B cell (primary cell): ENCODE results near the gene DAB2IP. TPM values are rescaled to one million over a fixed set of nuclear protein-coding genes. Genes with fewer than 3 reads are reported as not detected.

Experiments
- ATAC-seq: fragments of 200-7000 bp; cut with Tn5 transposase; one replicate; pipeline ENCODE4 v1.10.0; 2021; ENCODE audit warnings: low read depth, mild to moderate bottlenecking, moderate number of reproducible peaks, moderate library complexity
- CTCF ChIA-PET: fragments of 350-600 bp; sonication (Branson Sonifier 250); formaldehyde crosslinking; loops from one replicate; lab custom pipeline; 2021; ENCODE audit warnings: antibody characterized with exemption, inconsistent platforms; lab: Charles Lee
- POLR2A ChIA-PET: fragments of 350-600 bp; sonication (Branson Sonifier 250); formaldehyde crosslinking; loops from one replicate; lab custom pipeline; 2021; ENCODE audit warnings: antibody characterized with exemption; lab: Charles Lee
- DNase-seq: peaks from one replicate; pipeline ENCODE4 v3.0.0; 2013
- H2AFZ ChIP-seq: 2 replicates; pipeline ENCODE4 v1.6.1; 2012; ENCODE audit warnings: mild to moderate bottlenecking, low read depth, low read length; ENCODE audit not compliant: insufficient read depth, poor library complexity, severe bottlenecking
- H3K27ac ChIP-seq, 2 donors: 1 replicate in 1 of 2; 2 replicates in 1 of 2; pipeline ENCODE4 v1.5.1; 2012 to 2013; ENCODE audit warnings: low read length in 2 of 2, mild to moderate bottlenecking in 2 of 2, moderate library complexity in 1 of 2
- H3K27me3 ChIP-seq, 4 experiments: fragments of 200-600 bp in 1 of 4; sonication (generic) in 1 of 4; replicated peaks in 1 of 4; 1 replicate in 2 of 4; 2 replicates in 2 of 4; pipeline versions ENCODE4 v1.6.1 to v1.7.0; 2013 to 2016; ENCODE audit warnings: low read length in 3 of 4, mild to moderate bottlenecking in 2 of 4, mixed read lengths in 1 of 4, moderate library complexity in 1 of 4; ENCODE audit not compliant: insufficient read depth in 4 of 4, control insufficient read depth in 3 of 4; ENCODE audit errors: control extremely low read depth in 1 of 4
- H3K36me3 ChIP-seq, 2 experiments: replicated peaks in 1 of 2; 1 replicate in 1 of 2; 2 replicates in 1 of 2; pipeline versions ENCODE4 v1.6.1 to v1.7.1; 2013; ENCODE audit warnings: low read length in 1 of 2; ENCODE audit not compliant: insufficient read depth in 2 of 2, control insufficient read depth in 1 of 2; ENCODE audit errors: control extremely low read depth in 1 of 2, extremely low read depth in 1 of 2
- H3K4me1 ChIP-seq, 2 donors: fragments of 200-600 bp in 1 of 2; sonication (generic) in 1 of 2; 1 replicate in 1 of 2; 2 replicates in 1 of 2; pipeline versions ENCODE4 v1.5.1 to v1.6.1; 2013 to 2017; ENCODE audit warnings: low read length in 2 of 2; ENCODE audit not compliant: control insufficient read depth in 2 of 2, insufficient read depth in 2 of 2
- H3K4me2 ChIP-seq: replicated peaks from 2 replicates; pipeline ENCODE3; 2012; ENCODE audit warnings: mild to moderate bottlenecking, low read depth, low read length; ENCODE audit not compliant: poor library complexity, severe bottlenecking
- H3K4me3 ChIP-seq, 5 experiments: fragments of 200-600 bp in 1 of 5; sonication (generic) in 1 of 5; 1 replicate in 3 of 5; 2 replicates in 2 of 5; pipeline versions ENCODE4 v1.5.1 to v1.7.0; 2011 to 2016; ENCODE audit warnings: low read length in 4 of 5, mild to moderate bottlenecking in 4 of 5, low read depth in 2 of 5, control low read depth in 1 of 5, moderate library complexity in 1 of 5; ENCODE audit not compliant: insufficient read depth in 1 of 5; ENCODE audit errors: control extremely low read depth in 1 of 5, extremely low read depth in 1 of 5
- H3K79me2 ChIP-seq: fragments of 200-600 bp; sonication (generic); one replicate; pipeline ENCODE4 v1.6.0; 2016; ENCODE audit warnings: low read length; ENCODE audit not compliant: control insufficient read depth, insufficient read depth
- H3K9ac ChIP-seq: fragments of 200-600 bp; sonication (generic); 2 replicates; pipeline ENCODE4 v1.6.1; 2017; ENCODE audit warnings: mild to moderate bottlenecking, low read length, moderate library complexity
- H3K9me3 ChIP-seq, 3 donors: one replicate each; pipeline versions ENCODE4 v1.6.1 to v1.7.1; 2013; ENCODE audit warnings: low read length in 2 of 3; ENCODE audit not compliant: control insufficient read depth in 2 of 3, insufficient read depth in 1 of 3; ENCODE audit errors: control extremely low read depth in 1 of 3
- H4K20me1 ChIP-seq: 2 replicates; pipeline ENCODE4 v1.6.0; 2012; ENCODE audit warnings: mild to moderate bottlenecking, low read length; ENCODE audit not compliant: insufficient read depth, control insufficient read depth, poor library complexity, severe bottlenecking
- H3K27ac Mint-ChIP-seq: one replicate; pipeline ENCODE4 v1.8.0; 2021; ENCODE audit warnings: mixed read lengths
- H3K27me3 Mint-ChIP-seq: one replicate; pipeline ENCODE4 v1.8.0; 2021; ENCODE audit warnings: mixed read lengths
- H3K4me1 Mint-ChIP-seq: one replicate; pipeline ENCODE4 v1.8.0; 2021; ENCODE audit warnings: mixed read lengths
- H3K4me3 Mint-ChIP-seq: one replicate; pipeline ENCODE4 v1.8.0; 2021; ENCODE audit warnings: mixed read lengths
- H3K9me3 Mint-ChIP-seq: one replicate; pipeline ENCODE4 v1.8.0; 2022; ENCODE audit warnings: mixed read lengths; ENCODE audit not compliant: insufficient read depth
- CTCF ChIP-seq: fragments of 200-600 bp; IDR thresholded peaks from one replicate; pipeline ENCODE4 v1.8.0; 2022; ENCODE audit warnings: antibody characterized with exemption, mild to moderate bottlenecking
- EZH2 ChIP-seq: IDR thresholded peaks from 2 replicates; pipeline ENCODE4 v1.6.1; 2012; ENCODE audit warnings: borderline replicate concordance, low read depth, mild to moderate bottlenecking, moderate library complexity, low read length; ENCODE audit not compliant: insufficient read depth, poor library complexity, severe bottlenecking
- WGBS: methylation state at CpG from one replicate; pipeline ENCODE4 v1.1.5; 2013; ENCODE audit warnings: missing lambda C conversion rate; ENCODE audit not compliant: insufficient coverage; 5-methylcytosine and 5-hydroxymethylcytosine counted together
- intact Hi-C: fragments of 100-400 bp; cut with micrococcal nuclease; formaldehyde crosslinking; loops from one replicate; pipeline ENCODE4 v1.10.0; 2022
- polyA plus RNA-seq: library from polyadenylated mRNA; depleted of rRNA; stranded (reverse); fragments of >200 nt; gene quantifications from 2 replicates; pipeline ENCODE4 v1.2.3, GENCODE V29; 2012
- total RNA-seq, 2 donors: library from RNA; stranded (reverse); fragments of 120-200 nt in 1 of 2; gene quantifications; 1 replicate in 1 of 2; 2 replicates in 1 of 2; pipeline versions ENCODE4 v1.2.3 to v1.2.4, GENCODE V29; 2013 to 2022

Gene DAB2IP
- total and polyA plus RNA-seq, 2 donors (not counting 1 experiment from before 2014, with no cell fraction given): 1.1 to 3.9 TPM

GRCh38 chr9:121755581-121755980 lies 104.1 kb downstream of the DAB2IP start:
- Mint-ChIP-seq H3K4me1 (no peaks in the 10 kb centered on the region), H3K27me3 (no peaks in the 10 kb centered on the region), H3K27ac (no peak overlapping the region), H3K4me3 (no peak overlapping the region), H3K9me3 (no peaks in the 10 kb centered on the region)
- POLR2A ChIA-PET: no interaction called here
- no peak for DNase-seq
- intact Hi-C loops: no loop called here
- CTCF ChIA-PET: no interaction called here
- Histone ChIP-seq H4K20me1 (no peaks in the 10 kb centered on the region), H3K4me2 (no peak overlapping the region), H3K9ac (no peak overlapping the region), H3K27ac (no peak overlapping the region), H3K4me1 (no peaks in the 10 kb centered on the region), H3K36me3 (no peaks in the 10 kb centered on the region), H2AFZ (no peak overlapping the region), H3K27me3 (no peaks in the 10 kb centered on the region), H3K79me2 (no peaks in the 10 kb centered on the region), H3K9me3 (no peaks in the 10 kb centered on the region), H3K4me3 (no peak overlapping the region)
- ATAC-seq: no peak
- 94% methylated on average over 7 of the region's 7 CpGs for WGBS
- TF ChIP-seq EZH2 (no peak), CTCF (no peak)

- Histone ChIP-seq H4K20me1 (no peaks in the 10 kb centered on the region), H3K4me2 (no peak overlapping the region), H3K4me1 (no peaks in the 10 kb centered on the region), H3K27me3 (no peaks in the 10 kb centered on the region), H2AFZ (no peak overlapping the region), H3K27ac (no peak overlapping the region), H3K9ac (no peak overlapping the region), H3K36me3 (no peaks in the 10 kb centered on the region), H3K4me3 (no peak overlapping the region), H3K9me3 (no peaks in the 10 kb centered on the region), H3K79me2 (no peaks in the 10 kb centered on the region)
- no peaks in the 10 kb centered on the region for H3K27me3 Mint-ChIP-seq
- POLR2A ChIA-PET: no interaction called here
- H3K27ac Mint-ChIP-seq: no peak overlapping the region
- 89% methylated on average over 15 of the region's 16 CpGs for WGBS
- intact Hi-C loops: no loop called here
- ATAC-seq (no peak), DNase-seq (no peak)
- TF ChIP-seq EZH2 (no peak), CTCF (no peak)
- no peaks in the 10 kb centered on the region for H3K4me1 Mint-ChIP-seq
- H3K4me3 Mint-ChIP-seq: no peak overlapping the region
- CTCF ChIA-PET: no interaction called here
- no peaks in the 10 kb centered on the region for H3K9me3 Mint-ChIP-seq
These were observed 105.2 kb downstream of the DAB2IP start for GRCh38 chr9:121756474-121757280.
